Measurements from ENCODE around the gene ZNF77. TPM values are rescaled to one million over a fixed set of nuclear protein-coding genes. Genes with fewer than 3 reads are reported as not detected.
A peak's percentile ranks its signal among the peaks of the same experiment; 100 is the strongest.
"Not testable (repeated sequence)": the region's sequence is repeated elsewhere in the genome, so short reads cannot be mapped to it uniquely, and the experiment has no call there.

Gene ZNF77
- total and polyA plus RNA-seq, 10 of the 15 experiments (the other 5 are each of a cell fraction or from before 2014, with no cell fraction given), result 1.9 to 4.7 (median 3.0) TPM

DNA sequence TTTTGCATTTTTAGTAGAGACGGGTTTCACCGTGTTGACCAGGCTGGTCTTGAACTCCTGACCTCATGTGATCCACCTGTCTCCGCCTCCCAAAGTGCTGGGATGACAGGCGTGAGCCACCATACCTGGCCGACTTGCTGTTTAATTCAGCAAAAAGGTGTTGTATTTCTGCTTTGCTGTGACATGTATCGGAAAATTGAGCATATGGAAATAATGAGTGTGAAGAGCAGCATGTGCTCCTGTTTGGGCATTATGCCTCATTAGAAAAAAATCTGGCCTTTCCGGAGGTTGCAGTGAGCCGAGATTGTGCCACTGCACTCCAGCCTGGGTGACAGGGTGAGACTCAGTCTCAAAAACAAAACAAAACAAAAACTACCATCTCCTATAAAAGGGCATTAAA lies 54.2 kb downstream of the ZNF77 start:
- H3K9me3 ChIP-seq (replicated peaks; ENCODE audit: control insufficient read depth, insufficient read depth, low read length); H3K4me1 ChIP-seq (ENCODE audit: control insufficient read depth, insufficient read depth, low read length); H3K9ac ChIP-seq (ENCODE audit: control insufficient read depth, insufficient read depth, low read length); H3K4me3 ChIP-seq; ATAC-seq; H3K27ac ChIP-seq (ENCODE audit: control insufficient read depth, insufficient read depth); H4K20me1 ChIP-seq (ENCODE audit: control insufficient read depth, insufficient read depth); RAD21 ChIA-PET (ENCODE audit: unreplicated experiment); H3K36me3 ChIP-seq (ENCODE audit: control insufficient read depth in 2 of 2, insufficient read depth in 2 of 2, low read length in 1 of 2); H3K27me3 ChIP-seq (replicated peaks in 1 of 2; ENCODE audit: control insufficient read depth in 2 of 2, insufficient read depth in 2 of 2, low read length in 1 of 2); CTCF ChIA-PET; H3K4me2 ChIP-seq (ENCODE audit: control insufficient read depth, insufficient read depth); H2AFZ ChIP-seq (ENCODE audit: control insufficient read depth, low read depth, low read length); H3K79me2 ChIP-seq (ENCODE audit: control insufficient read depth, insufficient read depth, low read length); intact Hi-C loops (cut with micrococcal nuclease; ENCODE audit: unreplicated experiment); POLR2A ChIA-PET; in situ Hi-C loops (cut with MboI); DNase-seq (ENCODE audit: low read depth, low spot score); BruUV-seq (replicated peaks); SMC1A ChIA-PET (ENCODE audit: uncharacterized antibody, unreplicated experiment); FAIRE-seq: not testable (repeated sequence)
- 84% methylated on average over 8 of the region's 8 CpGs for WGBS (ENCODE audit: insufficient coverage, insufficient replicate concordance, low lambda C conversion rate, missing lambda C conversion rate)

DNA sequence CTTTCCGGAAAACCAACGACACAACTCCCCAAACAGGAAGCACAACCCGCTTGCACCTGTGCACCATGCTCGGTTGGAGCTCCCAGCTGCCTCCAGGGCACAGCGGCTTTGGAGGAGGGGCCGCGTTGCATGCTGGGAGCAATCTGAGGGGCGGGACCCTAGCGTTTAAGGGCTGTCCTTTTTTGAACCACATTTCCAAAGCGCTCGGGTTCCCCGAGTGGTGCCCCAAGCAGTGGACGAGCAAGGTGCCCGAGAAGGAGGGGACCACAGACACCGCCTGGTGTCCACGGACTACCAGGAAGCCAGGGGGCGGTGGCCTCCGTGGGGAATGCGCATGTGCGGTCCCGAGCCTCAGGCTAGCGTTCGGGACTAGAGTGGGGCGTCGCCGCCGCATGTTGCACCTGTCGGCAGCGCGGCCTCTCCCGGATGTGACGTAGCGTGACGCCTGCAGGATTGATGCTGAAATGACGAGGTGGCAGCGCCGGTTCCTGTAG lies 56.0 kb downstream of the ZNF77 start:
- Histone ChIP-seq H2AFZ (ENCODE audit: control insufficient read depth, low read depth, low read length) (peak overlapping the region; percentile 75), H3K9ac (ENCODE audit: control insufficient read depth, insufficient read depth, low read length) (peak overlapping the region; percentile 35; the same call in 1 of the 2 replicates), H3K4me3 (peak overlapping the region; percentile 51; the same call in 1 of the 2 replicates), H3K36me3 (ENCODE audit: control insufficient read depth in 2 of 2, insufficient read depth in 2 of 2, low read length in 1 of 2) (no peaks in the 10 kb centered on the region), H3K79me2 (ENCODE audit: control insufficient read depth, insufficient read depth, low read length) (no peaks in the 10 kb centered on the region), H3K4me1 (ENCODE audit: control insufficient read depth, insufficient read depth, low read length) (peaks cover 3% of the 10 kb centered on the region; the same call in 1 of the 2 replicates), H3K9me3 (replicated peaks; ENCODE audit: control insufficient read depth, insufficient read depth, low read length) (no peaks in the 10 kb centered on the region; the same call in 2 of the 3 replicates), H3K27ac (ENCODE audit: control insufficient read depth, insufficient read depth) (peak overlapping the region; percentile 44), H3K4me2 (ENCODE audit: control insufficient read depth, insufficient read depth) (peak overlapping the region; percentile 77), H3K27me3 (replicated peaks in 1 of 2; ENCODE audit: control insufficient read depth in 2 of 2, insufficient read depth in 2 of 2, low read length in 1 of 2) (no peaks in the 10 kb centered on the region), H4K20me1 (ENCODE audit: control insufficient read depth, insufficient read depth) (no peaks in the 10 kb centered on the region)
- BruUV-seq (replicated peaks), result no TSS peak
- ChIA-PET CTCF (interaction anchor here (1.3 to 3.1 kb wide), 7 partner anchors 10 to 240 kb away, joined by 4 to 29 read pairs (median 5); partner anchors contain the start of gene ZNF57), RAD21 (ENCODE audit: unreplicated experiment) (no interaction called here), SMC1A (ENCODE audit: uncharacterized antibody, unreplicated experiment) (interaction anchor here (2.0 kb wide), 1 partner anchor 62 kb away, joined by 9 read pairs; no protein-coding TSS in a partner anchor), POLR2A (no interaction called here)
- ATAC-seq (peak; percentile 67), FAIRE-seq (no peak), DNase-seq (ENCODE audit: low read depth, low spot score) (no peak)
- intact Hi-C loops (cut with micrococcal nuclease; ENCODE audit: unreplicated experiment) (loop anchor here (5.0 to 10.0 kb wide), 2 partner anchors 56 to 241 kb away; partner anchors contain the start of gene ZNF77), in situ Hi-C loops (cut with MboI) (loop anchor here (5.0 kb wide), 1 partner anchor 241 kb away; no protein-coding TSS in a partner anchor)
- 22% methylated on average over 25 of the region's 37 CpGs for WGBS (ENCODE audit: insufficient coverage, insufficient replicate concordance, low lambda C conversion rate, missing lambda C conversion rate)
- TF ChIP-seq POLR2A (IDR thresholded peaks at IDR 0.05; ENCODE audit: low read depth, low read length) (peak; percentile 67), MTA3 (IDR thresholded peaks at IDR 0.05; ENCODE audit: borderline replicate concordance, low read length) (no peak), CHD4 (IDR thresholded peaks at IDR 0.05) (no peak), POLR2AphosphoS5 (IDR thresholded peaks at IDR 0.05; ENCODE audit: low read length) (peak; percentile 48; the same call in 1 of the 2 replicates), GABPA (IDR thresholded peaks at IDR 0.05; ENCODE audit: low read depth) (peak; percentile 80), CREM (IDR thresholded peaks at IDR 0.05; ENCODE audit: low read depth) (peak; percentile 91), PML (IDR thresholded peaks at IDR 0.05; ENCODE audit: low read length) (peak; percentile 40; the same call in 1 of the 2 replicates)
- TF ChIP-seq, protein P1, sequence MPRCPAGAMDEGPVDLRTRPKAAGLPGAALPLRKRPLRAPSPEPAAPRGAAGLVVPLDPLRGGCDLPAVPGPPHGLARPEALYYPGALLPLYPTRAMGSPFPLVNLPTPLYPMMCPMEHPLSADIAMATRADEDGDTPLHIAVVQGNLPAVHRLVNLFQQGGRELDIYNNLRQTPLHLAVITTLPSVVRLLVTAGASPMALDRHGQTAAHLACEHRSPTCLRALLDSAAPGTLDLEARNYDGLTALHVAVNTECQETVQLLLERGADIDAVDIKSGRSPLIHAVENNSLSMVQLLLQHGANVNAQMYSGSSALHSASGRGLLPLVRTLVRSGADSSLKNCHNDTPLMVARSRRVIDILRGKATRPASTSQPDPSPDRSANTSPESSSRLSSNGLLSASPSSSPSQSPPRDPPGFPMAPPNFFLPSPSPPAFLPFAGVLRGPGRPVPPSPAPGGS (IDR thresholded peaks at IDR 0.05; ENCODE audit: borderline replicate concordance, insufficient read depth, low read depth, low read length, poor library complexity, severe bottlenecking), result no peak
- TF ChIP-seq, protein P2, sequence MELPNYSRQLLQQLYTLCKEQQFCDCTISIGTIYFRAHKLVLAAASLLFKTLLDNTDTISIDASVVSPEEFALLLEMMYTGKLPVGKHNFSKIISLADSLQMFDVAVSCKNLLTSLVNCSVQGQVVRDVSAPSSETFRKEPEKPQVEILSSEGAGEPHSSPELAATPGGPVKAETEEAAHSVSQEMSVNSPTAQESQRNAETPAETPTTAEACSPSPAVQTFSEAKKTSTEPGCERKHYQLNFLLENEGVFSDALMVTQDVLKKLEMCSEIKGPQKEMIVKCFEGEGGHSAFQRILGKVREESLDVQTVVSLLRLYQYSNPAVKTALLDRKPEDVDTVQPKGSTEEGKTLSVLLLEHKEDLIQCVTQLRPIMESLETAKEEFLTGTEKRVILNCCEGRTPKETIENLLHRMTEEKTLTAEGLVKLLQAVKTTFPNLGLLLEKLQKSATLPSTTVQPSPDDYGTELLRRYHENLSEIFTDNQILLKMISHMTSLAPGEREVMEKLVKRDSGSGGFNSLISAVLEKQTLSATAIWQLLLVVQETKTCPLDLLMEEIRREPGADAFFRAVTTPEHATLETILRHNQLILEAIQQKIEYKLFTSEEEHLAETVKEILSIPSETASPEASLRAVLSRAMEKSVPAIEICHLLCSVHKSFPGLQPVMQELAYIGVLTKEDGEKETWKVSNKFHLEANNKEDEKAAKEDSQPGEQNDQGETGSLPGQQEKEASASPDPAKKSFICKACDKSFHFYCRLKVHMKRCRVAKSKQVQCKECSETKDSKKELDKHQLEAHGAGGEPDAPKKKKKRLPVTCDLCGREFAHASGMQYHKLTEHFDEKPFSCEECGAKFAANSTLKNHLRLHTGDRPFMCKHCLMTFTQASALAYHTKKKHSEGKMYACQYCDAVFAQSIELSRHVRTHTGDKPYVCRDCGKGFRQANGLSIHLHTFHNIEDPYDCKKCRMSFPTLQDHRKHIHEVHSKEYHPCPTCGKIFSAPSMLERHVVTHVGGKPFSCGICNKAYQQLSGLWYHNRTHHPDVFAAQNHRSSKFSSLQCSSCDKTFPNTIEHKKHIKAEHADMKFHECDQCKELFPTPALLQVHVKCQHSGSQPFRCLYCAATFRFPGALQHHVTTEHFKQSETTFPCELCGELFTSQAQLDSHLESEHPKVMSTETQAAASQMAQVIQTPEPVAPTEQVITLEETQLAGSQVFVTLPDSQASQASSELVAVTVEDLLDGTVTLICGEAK (IDR thresholded peaks at IDR 0.05; ENCODE audit: borderline replicate concordance), result 0 out of 2 replicates have a peak, but pooled peaks have one; percentile 36
- TF ChIP-seq, protein P3, sequence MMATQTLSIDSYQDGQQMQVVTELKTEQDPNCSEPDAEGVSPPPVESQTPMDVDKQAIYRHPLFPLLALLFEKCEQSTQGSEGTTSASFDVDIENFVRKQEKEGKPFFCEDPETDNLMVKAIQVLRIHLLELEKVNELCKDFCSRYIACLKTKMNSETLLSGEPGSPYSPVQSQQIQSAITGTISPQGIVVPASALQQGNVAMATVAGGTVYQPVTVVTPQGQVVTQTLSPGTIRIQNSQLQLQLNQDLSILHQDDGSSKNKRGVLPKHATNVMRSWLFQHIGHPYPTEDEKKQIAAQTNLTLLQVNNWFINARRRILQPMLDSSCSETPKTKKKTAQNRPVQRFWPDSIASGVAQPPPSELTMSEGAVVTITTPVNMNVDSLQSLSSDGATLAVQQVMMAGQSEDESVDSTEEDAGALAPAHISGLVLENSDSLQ (IDR thresholded peaks at IDR 0.05), result peak; percentile 17; the same call in 1 of the 2 replicates

Data from GM12878 (cell line).